Ovary (tissue), 3 donors: Measurements from ENCODE around the gene MBOAT2.

Experiments used
- POLR2A ChIP-seq: fragments of 450-650 bp; IDR thresholded peaks from one replicate; pipeline ENCODE4 v1.6.1; 2017; ENCODE audit warnings: antibody characterized with exemption, mild to moderate bottlenecking, moderate library complexity
- TF ChIP-seq, protein P1 (sequence below), 3 donors: fragments of 450-650 bp in 2 of 3; fragments of 200-600 bp in 1 of 3; IDR thresholded peaks; one replicate each; pipeline versions ENCODE4 v1.5.1 to v1.8.0; 2016 to 2022; ENCODE audit warnings: antibody characterized with exemption in 3 of 3, mild to moderate bottlenecking in 1 of 3
- donor health status: DM: no; HTN: no; CAD: no.

DNA sequence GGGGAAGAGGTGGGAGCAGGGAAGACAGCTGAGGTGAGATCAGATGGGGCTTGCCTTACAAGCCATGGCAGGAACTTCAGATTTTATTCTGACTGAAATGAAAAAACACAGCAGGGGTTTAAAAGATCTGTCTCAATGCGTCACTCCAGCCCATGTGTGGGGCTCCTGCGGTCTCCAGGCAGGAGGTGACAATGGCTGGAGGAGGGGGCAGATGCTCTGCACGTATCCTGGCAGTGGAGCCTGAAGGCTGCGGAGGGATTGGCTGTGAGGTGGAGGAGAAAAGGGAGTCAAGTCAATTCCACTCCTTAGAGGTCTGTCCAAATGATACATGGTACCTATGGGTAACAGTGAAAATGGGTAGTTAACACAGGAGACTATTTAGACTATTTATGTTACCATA lies 125.6 kb downstream of the MBOAT2 start:
- TF ChIP-seq, protein P1, sequence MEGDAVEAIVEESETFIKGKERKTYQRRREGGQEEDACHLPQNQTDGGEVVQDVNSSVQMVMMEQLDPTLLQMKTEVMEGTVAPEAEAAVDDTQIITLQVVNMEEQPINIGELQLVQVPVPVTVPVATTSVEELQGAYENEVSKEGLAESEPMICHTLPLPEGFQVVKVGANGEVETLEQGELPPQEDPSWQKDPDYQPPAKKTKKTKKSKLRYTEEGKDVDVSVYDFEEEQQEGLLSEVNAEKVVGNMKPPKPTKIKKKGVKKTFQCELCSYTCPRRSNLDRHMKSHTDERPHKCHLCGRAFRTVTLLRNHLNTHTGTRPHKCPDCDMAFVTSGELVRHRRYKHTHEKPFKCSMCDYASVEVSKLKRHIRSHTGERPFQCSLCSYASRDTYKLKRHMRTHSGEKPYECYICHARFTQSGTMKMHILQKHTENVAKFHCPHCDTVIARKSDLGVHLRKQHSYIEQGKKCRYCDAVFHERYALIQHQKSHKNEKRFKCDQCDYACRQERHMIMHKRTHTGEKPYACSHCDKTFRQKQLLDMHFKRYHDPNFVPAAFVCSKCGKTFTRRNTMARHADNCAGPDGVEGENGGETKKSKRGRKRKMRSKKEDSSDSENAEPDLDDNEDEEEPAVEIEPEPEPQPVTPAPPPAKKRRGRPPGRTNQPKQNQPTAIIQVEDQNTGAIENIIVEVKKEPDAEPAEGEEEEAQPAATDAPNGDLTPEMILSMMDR (IDR thresholded peaks at IDR 0.05): no peak
- no peak for TF ChIP-seq POLR2A
